Activated CD8-positive, alpha-beta T cell treated with anti-CD3 and anti-CD28 coated beads for 36 hours (primary cell): ENCODE data around the gene TNPO1. TPM values are rescaled to one million over a fixed set of nuclear protein-coding genes. Genes with fewer than 3 reads are reported as not detected.

Source experiments
- ATAC-seq: fragments of 200-7000 bp; cut with Tn5 transposase; one replicate; pipeline ENCODE4 v1.10.0; 2021; ENCODE audit warnings: mild to moderate bottlenecking, moderate library complexity
- CTCF ChIA-PET: fragments of 350-600 bp; sonication (Branson Sonifier 250); formaldehyde crosslinking; loops from one replicate; lab custom pipeline; 2021; ENCODE audit warnings: antibody characterized with exemption; lab: Charles Lee
- POLR2A ChIA-PET: fragments of 350-600 bp; sonication (Branson Sonifier 250); formaldehyde crosslinking; loops from one replicate; lab custom pipeline; 2021; ENCODE audit warnings: antibody characterized with exemption; lab: Charles Lee
- DNase-seq: peaks from one replicate; pipeline ENCODE4 v3.0.0-alpha.2; 2020
- H3K27ac Mint-ChIP-seq: one replicate; pipeline ENCODE4 v1.8.0; 2021; ENCODE audit warnings: mild to moderate bottlenecking, mixed read lengths
- H3K27me3 Mint-ChIP-seq: one replicate; pipeline ENCODE4 v1.8.0; 2021; ENCODE audit warnings: mixed read lengths
- H3K36me3 Mint-ChIP-seq: one replicate; pipeline ENCODE4 v1.8.0; 2021; ENCODE audit warnings: low read depth, mixed read lengths
- H3K4me1 Mint-ChIP-seq: one replicate; pipeline ENCODE4 v1.8.0; 2021; ENCODE audit warnings: low read depth, mixed read lengths
- H3K4me3 Mint-ChIP-seq: one replicate; pipeline ENCODE4 v1.8.0; 2021; ENCODE audit warnings: mild to moderate bottlenecking, moderate library complexity, mixed read lengths
- H3K9me3 Mint-ChIP-seq: one replicate; pipeline ENCODE4 v1.8.0; 2021; ENCODE audit warnings: mixed read lengths
- intact Hi-C: fragments of 100-400 bp; cut with micrococcal nuclease; formaldehyde crosslinking; loops from one replicate; pipeline ENCODE4 v1.10.0; 2022
- total RNA-seq, 2 experiments: library from RNA; stranded (reverse); gene quantifications; one replicate each; pipeline ENCODE4 v1.2.3, GENCODE V29; 2021
- TF ChIP-seq, protein P1 (sequence below): fragments of 200-600 bp; IDR thresholded peaks from one replicate; pipeline ENCODE4 v1.8.0; 2022; ENCODE audit warnings: antibody characterized with exemption, mild to moderate bottlenecking

The TNPO1 gene
- total RNA-seq, 2 experiments from 2014 or later: 97.8 to 116 TPM

DNA sequence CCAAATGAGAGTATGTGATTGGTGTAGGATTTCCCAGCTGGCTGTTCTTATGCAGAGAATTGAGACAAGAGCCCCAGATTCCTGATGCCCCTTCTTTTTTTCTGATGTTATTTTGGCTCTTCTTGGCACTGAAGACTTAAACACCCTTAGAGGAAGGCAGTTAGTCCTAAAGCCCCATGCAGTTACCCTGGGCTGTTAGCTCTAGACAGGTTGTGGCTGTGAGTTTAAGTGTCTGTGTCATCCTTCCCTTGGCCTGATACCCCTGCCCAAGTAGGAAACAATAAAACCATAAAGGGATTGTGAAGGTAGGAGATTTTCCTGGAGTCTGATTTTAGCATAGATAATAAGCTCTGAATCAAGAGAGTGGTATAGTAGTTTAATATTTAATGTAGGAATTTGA lies 13.2 kb downstream of the TNPO1 start:
- Mint-ChIP-seq H3K4me3 (no peak overlapping the region), H3K9me3 (no peaks in the 10 kb centered on the region), H3K27me3 (no peaks in the 10 kb centered on the region), H3K27ac (no peak overlapping the region), H3K4me1 (no peaks in the 10 kb centered on the region), H3K36me3 (no peaks in the 10 kb centered on the region)
- ChIA-PET POLR2A (interaction anchor here (1.2 to 1.8 kb wide), 3 partner anchors 11 to 19 kb away, joined by 3 to 5 read pairs (median 4); partner anchors contain the start of gene TNPO1), CTCF (interaction anchor here (1.0 to 3.2 kb wide), 4 partner anchors 11 to 220 kb away, joined by 3 to 29 read pairs (median 4); no protein-coding TSS in a partner anchor)
- ATAC-seq (no peak), DNase-seq (no peak)
- TF ChIP-seq, protein P1, sequence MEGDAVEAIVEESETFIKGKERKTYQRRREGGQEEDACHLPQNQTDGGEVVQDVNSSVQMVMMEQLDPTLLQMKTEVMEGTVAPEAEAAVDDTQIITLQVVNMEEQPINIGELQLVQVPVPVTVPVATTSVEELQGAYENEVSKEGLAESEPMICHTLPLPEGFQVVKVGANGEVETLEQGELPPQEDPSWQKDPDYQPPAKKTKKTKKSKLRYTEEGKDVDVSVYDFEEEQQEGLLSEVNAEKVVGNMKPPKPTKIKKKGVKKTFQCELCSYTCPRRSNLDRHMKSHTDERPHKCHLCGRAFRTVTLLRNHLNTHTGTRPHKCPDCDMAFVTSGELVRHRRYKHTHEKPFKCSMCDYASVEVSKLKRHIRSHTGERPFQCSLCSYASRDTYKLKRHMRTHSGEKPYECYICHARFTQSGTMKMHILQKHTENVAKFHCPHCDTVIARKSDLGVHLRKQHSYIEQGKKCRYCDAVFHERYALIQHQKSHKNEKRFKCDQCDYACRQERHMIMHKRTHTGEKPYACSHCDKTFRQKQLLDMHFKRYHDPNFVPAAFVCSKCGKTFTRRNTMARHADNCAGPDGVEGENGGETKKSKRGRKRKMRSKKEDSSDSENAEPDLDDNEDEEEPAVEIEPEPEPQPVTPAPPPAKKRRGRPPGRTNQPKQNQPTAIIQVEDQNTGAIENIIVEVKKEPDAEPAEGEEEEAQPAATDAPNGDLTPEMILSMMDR: no peak
- intact Hi-C loops: no loop called here

DNA sequence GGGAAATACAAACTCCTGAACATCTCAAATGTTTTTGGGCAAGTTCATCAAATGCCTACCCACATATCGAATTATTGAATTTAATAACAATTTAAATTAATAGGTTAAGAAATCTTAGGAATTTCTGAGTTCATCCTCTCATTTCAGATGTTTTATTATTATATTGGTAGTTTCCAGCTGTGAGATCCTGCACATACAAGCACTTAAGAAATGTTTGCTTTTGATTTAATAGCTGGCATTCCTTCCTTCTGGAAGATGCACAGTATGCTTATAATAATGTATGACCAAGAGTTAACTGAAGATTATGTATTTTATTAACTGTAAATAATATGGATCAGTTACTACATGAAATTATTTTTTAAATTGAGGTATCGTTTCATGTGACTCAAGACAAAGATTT lies 13.9 kb downstream of the TNPO1 start:
- no peak for DNase-seq
- Mint-ChIP-seq H3K27ac (no peak overlapping the region), H3K9me3 (no peaks in the 10 kb centered on the region), H3K36me3 (no peaks in the 10 kb centered on the region), H3K4me3 (no peak overlapping the region), H3K27me3 (no peaks in the 10 kb centered on the region), H3K4me1 (no peaks in the 10 kb centered on the region)
- ATAC-seq: no peak
- ChIA-PET CTCF (interaction anchor here (1.0 to 3.2 kb wide), 4 partner anchors 11 to 220 kb away, joined by 3 to 29 read pairs (median 4); no protein-coding TSS in a partner anchor), POLR2A (interaction anchor here (1.2 to 1.8 kb wide), 3 partner anchors 12 to 19 kb away, joined by 3 to 5 read pairs (median 4); partner anchors contain the start of gene TNPO1)
- TF ChIP-seq, protein P1: no peak
- intact Hi-C loops: no loop called here

DNA sequence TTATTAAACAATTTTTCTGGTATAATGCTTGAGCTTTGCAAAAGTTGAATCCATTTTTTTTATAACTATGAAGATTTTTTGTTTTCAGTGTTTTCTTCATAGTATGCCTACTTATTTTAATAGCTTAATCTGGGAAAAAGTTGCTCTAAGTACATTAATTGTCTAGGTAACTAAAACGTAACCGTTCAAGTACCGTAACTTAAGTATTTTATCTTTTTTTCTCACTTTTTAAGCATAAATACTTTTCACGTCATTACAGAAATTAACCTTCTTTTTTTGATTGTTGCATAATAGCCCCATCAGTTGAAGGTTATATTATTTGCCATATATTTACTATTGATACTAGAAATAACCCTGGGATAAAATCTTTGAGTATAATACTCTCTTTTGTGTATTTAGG lies 15.2 kb downstream of the TNPO1 start:
- Mint-ChIP-seq H3K9me3 (no peaks in the 10 kb centered on the region), H3K4me3 (no peak overlapping the region), H3K27ac (no peak overlapping the region), H3K27me3 (no peaks in the 10 kb centered on the region), H3K4me1 (no peaks in the 10 kb centered on the region), H3K36me3 (no peaks in the 10 kb centered on the region)
- ATAC-seq (no peak), DNase-seq (no peak)
- ChIA-PET CTCF (interaction anchor here (3.2 kb wide), 1 partner anchor 13 kb away, joined by 29 read pairs; no protein-coding TSS in a partner anchor), POLR2A (interaction anchor here (0.8 kb wide), 1 partner anchor 17 kb away, joined by 3 read pairs; no protein-coding TSS in a partner anchor)
- TF ChIP-seq, protein P1: no peak
- intact Hi-C loops: no loop called here

DNA sequence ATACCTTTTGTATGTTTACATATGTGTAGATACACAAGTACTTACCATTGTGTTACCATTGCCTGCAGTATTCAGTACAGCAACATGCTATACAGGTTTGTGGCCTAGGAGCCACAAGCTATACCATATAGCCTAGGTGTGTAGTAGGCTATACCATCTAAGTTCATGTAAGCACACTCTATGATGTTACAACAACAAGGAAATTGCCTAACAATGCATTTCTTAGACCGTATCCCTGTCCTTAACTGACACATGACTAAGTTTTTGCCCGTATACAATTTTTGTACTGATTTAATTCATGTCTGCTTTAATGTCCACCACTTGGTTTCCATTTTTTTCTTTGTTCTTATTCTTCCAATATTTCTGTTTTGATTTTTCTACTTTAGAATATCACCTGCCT lies 18.5 kb downstream of the TNPO1 start:
- H3K27ac Mint-ChIP-seq: no peak overlapping the region
- intact Hi-C loops: no loop called here
- ChIA-PET POLR2A (interaction anchor here (1.4 kb wide), 1 partner anchor 18 kb away, joined by 4 read pairs; the partner anchor contains the start of gene TNPO1), CTCF (interaction anchor here (0.8 to 1.2 kb wide), 2 partner anchors 8 to 224 kb away, joined by 3 to 4 read pairs; no protein-coding TSS in a partner anchor)
- H3K36me3 Mint-ChIP-seq: no peaks in the 10 kb centered on the region
- H3K27me3 Mint-ChIP-seq: no peaks in the 10 kb centered on the region
- TF ChIP-seq, protein P1: no peak
- H3K4me3 Mint-ChIP-seq: no peak overlapping the region
- H3K9me3 Mint-ChIP-seq: no peaks in the 10 kb centered on the region
- no peak for DNase-seq
- no peak for ATAC-seq
- no peaks in the 10 kb centered on the region for H3K4me1 Mint-ChIP-seq

DNA sequence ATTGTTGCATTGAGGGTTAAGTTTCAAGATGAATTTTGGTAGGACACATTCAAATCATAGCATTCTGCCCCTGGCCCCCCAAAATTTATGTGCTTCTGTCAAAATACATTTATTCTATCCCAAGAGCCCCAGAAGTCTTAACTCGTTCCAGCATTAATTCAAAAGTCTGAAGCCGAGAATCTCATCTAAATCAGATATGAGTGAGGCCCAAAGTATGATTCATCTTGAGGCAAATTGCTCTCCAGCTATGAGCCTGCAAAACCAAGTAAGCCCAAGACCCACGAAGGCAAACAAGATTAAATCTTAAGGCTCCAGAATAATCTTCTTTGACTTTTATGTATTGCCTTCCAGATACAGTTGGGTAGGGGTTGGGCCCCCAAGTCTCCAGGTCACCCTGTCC lies 19.2 kb downstream of the TNPO1 start:
- Mint-ChIP-seq H3K4me1 (no peaks in the 10 kb centered on the region), H3K27me3 (no peaks in the 10 kb centered on the region), H3K36me3 (no peaks in the 10 kb centered on the region), H3K27ac (no peak overlapping the region), H3K9me3 (no peaks in the 10 kb centered on the region), H3K4me3 (no peak overlapping the region)
- no peak for DNase-seq
- ChIA-PET CTCF (no interaction called here), POLR2A (interaction anchor here (1.1 kb wide), 1 partner anchor 17 kb away, joined by 4 read pairs; no protein-coding TSS in a partner anchor)
- intact Hi-C loops: no loop called here
- TF ChIP-seq, protein P1: no peak
- no peak for ATAC-seq
